IMR-90 (cell line): ENCODE data around the gene ACSL1. TPM values are rescaled to one million over a fixed set of nuclear protein-coding genes. Genes with fewer than 3 reads are reported as not detected.

Source experiments
- ATAC-seq: fragments of 200-7000 bp; cut with Tn5 transposase; 2 replicates; pipeline ENCODE4 v1.9.1; 2020; ENCODE audit warnings: low read depth, mild to moderate bottlenecking, moderate library complexity
- BruUV-seq: library from RNA; stranded (reverse); fragments of 400-500 nt; replicated peaks from 2 replicates; lab custom pipeline; 2021; lab: Mats Ljungman, UMichigan
- CTCF ChIA-PET: fragments of 300-600 bp; formaldehyde crosslinking; extraction: SDS; loops from one replicate; lab custom pipeline; 2021; ENCODE audit warnings: antibody characterized with exemption; lab: Yijun Ruan, JAX
- POLR2A ChIA-PET: fragments of 300-600 bp; sonication (Branson Sonifier 250); formaldehyde crosslinking; loops from one replicate; lab custom pipeline; 2022; ENCODE audit warnings: antibody characterized with exemption; ENCODE audit not compliant: unreplicated experiment; lab: Charles Lee
- DNase-seq: peaks from one replicate; pipeline ENCODE4 v3.0.0; 2013
- H2AFZ ChIP-seq: replicated peaks from 2 replicates; pipeline ENCODE3; 2013; ENCODE audit warnings: low read length, mild to moderate bottlenecking; ENCODE audit not compliant: poor library complexity
- H2AK5ac ChIP-seq: 2 replicates; pipeline ENCODE4 v1.6.1; 2013; ENCODE audit warnings: low read depth, low read length, inconsistent platforms
- H2AK9ac ChIP-seq: replicated peaks from 2 replicates; pipeline ENCODE3; 2013; ENCODE audit warnings: mild to moderate bottlenecking, low read depth, low read length, moderate library complexity; ENCODE audit not compliant: poor library complexity
- H2BK120ac ChIP-seq: 2 replicates; pipeline ENCODE4 v1.6.1; 2013; ENCODE audit warnings: low read depth, low read length, inconsistent platforms
- H2BK15ac ChIP-seq: 3 replicates; pipeline ENCODE4 v1.6.1; 2013; ENCODE audit warnings: low read depth, low read length, inconsistent platforms
- H2BK20ac ChIP-seq: 2 replicates; pipeline ENCODE4 v1.6.1; 2013; ENCODE audit warnings: low read depth, mild to moderate bottlenecking, inconsistent platforms, low read length, moderate library complexity
- H2BK5ac ChIP-seq: 2 replicates; pipeline ENCODE4 v1.6.1; 2013; ENCODE audit warnings: mild to moderate bottlenecking, low read depth, low read length, inconsistent platforms; ENCODE audit not compliant: poor library complexity, severe bottlenecking
- H3K14ac ChIP-seq: replicated peaks from 2 replicates; pipeline ENCODE4 v1.6.1; 2013; ENCODE audit warnings: low read depth, low read length, inconsistent platforms
- H3K18ac ChIP-seq: 2 replicates; pipeline ENCODE4 v1.6.1; 2013; ENCODE audit warnings: low read depth, low read length, control low read depth
- H3K23ac ChIP-seq: 2 replicates; pipeline ENCODE4 v1.6.1; 2013; ENCODE audit warnings: low read depth, low read length, inconsistent platforms
- H3K27ac ChIP-seq: 2 replicates; pipeline ENCODE4 v1.5.1; 2013; ENCODE audit warnings: mild to moderate bottlenecking, control low read depth, low read length; ENCODE audit not compliant: insufficient read depth
- H3K27me3 ChIP-seq: 2 replicates; pipeline ENCODE4 v1.6.1; 2013; ENCODE audit warnings: low read length; ENCODE audit not compliant: control insufficient read depth, insufficient read depth
- H3K36me3 ChIP-seq: 2 replicates; pipeline ENCODE4 v1.6.1; 2013; ENCODE audit warnings: low read length, mixed read lengths; ENCODE audit not compliant: control insufficient read depth, insufficient read depth
- H3K4ac ChIP-seq: 2 replicates; pipeline ENCODE4 v1.6.1; 2013; ENCODE audit warnings: low read depth, low read length, inconsistent platforms
- H3K4me1 ChIP-seq: 2 replicates; pipeline ENCODE4 v1.6.1; 2013; ENCODE audit warnings: low read length, mixed read lengths; ENCODE audit not compliant: control insufficient read depth, insufficient read depth
- H3K4me2 ChIP-seq: 2 replicates; pipeline ENCODE4 v1.6.1; 2013; ENCODE audit warnings: low read depth, mild to moderate bottlenecking, control low read depth, low read length, moderate library complexity
- H3K4me3 ChIP-seq: 2 replicates; pipeline ENCODE4 v1.5.1; 2013; ENCODE audit warnings: low read depth, mild to moderate bottlenecking, control low read depth, low read length, moderate library complexity; ENCODE audit not compliant: insufficient read depth
- H3K56ac ChIP-seq: 2 replicates; pipeline ENCODE4 v1.6.1; 2013; ENCODE audit warnings: low read length, inconsistent platforms; ENCODE audit not compliant: insufficient read depth; ENCODE audit errors: extremely low read depth
- H3K79me1 ChIP-seq, 2 experiments: 2 replicates each; pipeline ENCODE4 v1.6.1; 2013; ENCODE audit warnings: low read length in 2 of 2, inconsistent platforms in 1 of 2, low read depth in 1 of 2
- H3K9ac ChIP-seq: 2 replicates; pipeline ENCODE4 v1.6.1; 2013; ENCODE audit warnings: low read depth, low read length, control low read depth
- H3K9me1 ChIP-seq: 2 replicates; pipeline ENCODE4 v1.6.1; 2013; ENCODE audit warnings: low read length, inconsistent platforms; ENCODE audit not compliant: insufficient read depth
- H3K9me3 ChIP-seq: 2 replicates; pipeline ENCODE4 v1.6.1; 2013; ENCODE audit warnings: low read length; ENCODE audit not compliant: control insufficient read depth, insufficient read depth
- H4K20me1 ChIP-seq: 2 replicates; pipeline ENCODE4 v1.6.1; 2013; ENCODE audit warnings: low read length, inconsistent platforms; ENCODE audit not compliant: insufficient read depth
- H4K5ac ChIP-seq: 2 replicates; pipeline ENCODE4 v1.6.1; 2013; ENCODE audit warnings: mild to moderate bottlenecking, low read depth, low read length, control low read depth
- H4K8ac ChIP-seq, 2 experiments: 2 replicates each; pipeline ENCODE4 v1.6.1; 2013; ENCODE audit warnings: low read depth in 2 of 2, low read length in 2 of 2, control low read depth in 1 of 2, inconsistent platforms in 1 of 2
- H4K91ac ChIP-seq: 2 replicates; pipeline ENCODE4 v1.6.1; 2013; ENCODE audit warnings: low read depth, low read length, inconsistent platforms; ENCODE audit not compliant: insufficient read depth
- BHLHE40 ChIP-seq: fragments of 150-350 bp; IDR thresholded peaks from 2 replicates; pipeline ENCODE4 v1.6.1; 2016; ENCODE audit warnings: mild to moderate bottlenecking, low read depth, low read length
- CEBPB ChIP-seq: IDR thresholded peaks from 2 replicates; pipeline ENCODE4 v1.6.1; 2012; ENCODE audit warnings: low read depth, low read length, improper control_type of control experiment
- CHD1 ChIP-seq: IDR thresholded peaks from 2 replicates; pipeline ENCODE4 v1.6.1; 2012; ENCODE audit warnings: low read depth, low read length, improper control_type of control experiment
- CTCF ChIP-seq: conservative IDR thresholded peaks from 2 replicates; pipeline ENCODE4 v1.5.1; 2012; ENCODE audit warnings: mild to moderate bottlenecking, low read depth, low read length, improper control_type of control experiment
- ELK1 ChIP-seq: fragments of 150-350 bp; IDR thresholded peaks from 2 replicates; pipeline ENCODE4 v1.6.1; 2016; ENCODE audit warnings: low read depth, mild to moderate bottlenecking, low read length, moderate library complexity, borderline replicate concordance
- FOS ChIP-seq: fragments of 150-350 bp; IDR thresholded peaks from 2 replicates; pipeline ENCODE4 v1.6.1; 2016; ENCODE audit warnings: low read depth, low read length
- MAFK ChIP-seq: IDR thresholded peaks from 2 replicates; pipeline ENCODE4 v1.6.1; 2012; ENCODE audit warnings: low read depth, low read length, improper control_type of control experiment
- MAZ ChIP-seq: IDR thresholded peaks from 2 replicates; pipeline ENCODE4 v1.6.1; 2012; ENCODE audit warnings: low read depth, mild to moderate bottlenecking, low read length, improper control_type of control experiment, moderate library complexity, borderline replicate concordance
- MXI1 ChIP-seq: IDR thresholded peaks from 2 replicates; pipeline ENCODE4 v1.6.1; 2012; ENCODE audit warnings: low read depth, mild to moderate bottlenecking, low read length, moderate library complexity, borderline replicate concordance
- NFE2L2 ChIP-seq: fragments of 150-350 bp; IDR thresholded peaks from 2 replicates; pipeline ENCODE4 v1.6.1; 2016; ENCODE audit warnings: low read depth, mild to moderate bottlenecking, low read length
- POLR2A ChIP-seq: IDR thresholded peaks from 2 replicates; pipeline ENCODE4 v1.6.1; 2012; ENCODE audit warnings: mild to moderate bottlenecking, low read depth, low read length
- RCOR1 ChIP-seq: IDR thresholded peaks from 2 replicates; pipeline ENCODE4 v1.6.1; 2012; ENCODE audit warnings: mild to moderate bottlenecking, low read length, improper control_type of control experiment; ENCODE audit not compliant: insufficient replicate concordance
- RFX5 ChIP-seq: IDR thresholded peaks from 2 replicates; pipeline ENCODE4 v1.8.0; 2012; ENCODE audit warnings: low read depth, mild to moderate bottlenecking, low read length, moderate library complexity
- SMC3 ChIP-seq: fragments of 150-350 bp; IDR thresholded peaks from 2 replicates; pipeline ENCODE4 v1.6.1; 2016; ENCODE audit warnings: low read depth, mild to moderate bottlenecking, antibody characterized with exemption, low read length, moderate library complexity
- USF2 ChIP-seq: fragments of 150-350 bp; IDR thresholded peaks from 2 replicates; pipeline ENCODE4 v1.6.1; 2017; ENCODE audit warnings: mild to moderate bottlenecking, antibody characterized with exemption, low read length, low read depth
- WGBS, 2 experiments: methylation state at CpG; one replicate each; pipeline versions ENCODE4 v1.1.5 to v1.1.7; 2013; ENCODE audit warnings: missing lambda C conversion rate in 2 of 2; ENCODE audit not compliant: insufficient read length in 1 of 2; ENCODE audit errors: extremely low coverage in 2 of 2; 5-methylcytosine and 5-hydroxymethylcytosine counted together
- dilution Hi-C: fragments of 300-500 bp; cut with HindIII; formaldehyde crosslinking; loops from one replicate; pipeline ENCODE4 v1.14.3; 2018; ENCODE audit warnings: low sequenced_read_pairs; ENCODE audit not compliant: unreplicated experiment
- in situ Hi-C: fragments of 300-500 bp; cut with MboI; formaldehyde crosslinking; loops from 3 replicates; pipeline ENCODE4 v1.14.3; 2019; ENCODE audit warnings: low sequenced_read_pairs, inconsistent platforms, mixed read lengths
- intact Hi-C: fragments of 100-400 bp; cut with micrococcal nuclease; formaldehyde crosslinking; loops from 2 replicates; pipeline ENCODE4 v1.10.0; 2022
- polyA plus RNA-seq, 3 experiments: library from polyadenylated mRNA; depleted of rRNA; stranded (reverse); fragments of >200 nt; gene quantifications; 2 replicates each; pipeline ENCODE4 v1.2.3, GENCODE V29; 2012; ENCODE audit warnings: low replicate concordance in 1 of 3
- total RNA-seq: library from RNA; depleted of rRNA; stranded (reverse); fragments of >200 nt; gene quantifications from 2 replicates; pipeline ENCODE4 v1.2.3, GENCODE V29; 2012

The ACSL1 gene
- total and polyA plus RNA-seq, 2 of the 4 experiments (the other 2 are of a cell fraction), result 14.4 to 26.0 TPM

GRCh38 chr4:184804621-184805020 lies 21.1 kb downstream of the ACSL1 start:
- Histone ChIP-seq H3K4me2 (no peak overlapping the region), H2AK5ac (no peak overlapping the region), H3K79me1 (peaks cover 15 to 16% of the 10 kb centered on the region in 2 experiments; a peak in 3 of 4 replicates), H4K91ac (no peak overlapping the region), H3K9me3 (no peaks in the 10 kb centered on the region), H3K4me1 (peaks cover 3% of the 10 kb centered on the region; the same call in 1 of the 2 replicates), H2BK120ac (no peak overlapping the region), H4K8ac (no peak overlapping the region), H2BK20ac (no peak overlapping the region), H2BK15ac (no peak overlapping the region), H3K4me3 (no peak overlapping the region), H3K36me3 (peaks cover 1% of the 10 kb centered on the region; the same call in 1 of the 2 replicates), H3K27ac (no peak overlapping the region), H2AFZ (no peak overlapping the region), H3K14ac (no peak overlapping the region), H3K4ac (no peak overlapping the region), H2BK5ac (no peak overlapping the region), H4K5ac (no peak overlapping the region), H3K27me3 (0 out of 2 replicates have a peak, but pooled peaks cover 1% of the 10 kb centered on the region), H4K20me1 (peaks cover 22% of the 10 kb centered on the region), H2AK9ac (no peak overlapping the region), H3K23ac (no peak overlapping the region), H3K9me1 (no peaks in the 10 kb centered on the region; the same call in 1 of the 2 replicates), H3K18ac (no peak overlapping the region), H3K9ac (no peak overlapping the region), H3K56ac (no peak overlapping the region)
- CTCF ChIA-PET, result no interaction called here
- in situ Hi-C loops, result no loop called here
- no peak for TF ChIP-seq RCOR1
- no peak for TF ChIP-seq FOS
- no peak for TF ChIP-seq BHLHE40
- no peak for TF ChIP-seq CHD1
- TF ChIP-seq POLR2A, result no peak
- TF ChIP-seq NFE2L2, result no peak
- no peak for TF ChIP-seq USF2
- TF ChIP-seq MAZ, result no peak
- TF ChIP-seq MAFK, result no peak
- TF ChIP-seq MXI1, result no peak
- TF ChIP-seq RFX5, result no peak
- no peak for TF ChIP-seq CTCF
- no peak for TF ChIP-seq SMC3
- TF ChIP-seq CEBPB, result no peak
- no peak for TF ChIP-seq ELK1
- WGBS, 2 experiments, result no CpG with 5 or more reads among the region's 5 CpGs
- intact Hi-C loops, result no loop called here
- DNase-seq, result no peak
- POLR2A ChIA-PET, result no interaction called here
- BruUV-seq, result no TSS peak
- dilution Hi-C loops, result no loop called here
- no peak for ATAC-seq
